ENCODE data around the gene GUK1.

The GUK1 gene

GRCh38 chr1:228148196-228148861 lies 8.2 kb downstream of the GUK1 start:
- no peaks in the 10 kb centered on the region for H3K9me3 ChIP-seq (ENCODE audit: insufficient read depth, low read depth, low read length)
- no peaks in the 10 kb centered on the region for H3K9me2 ChIP-seq (replicated peaks; ENCODE audit: low read depth, low read length)
- no peaks in the 10 kb centered on the region for H3F3A ChIP-seq (ENCODE audit: low read depth)
- H4K20me1 ChIP-seq (ENCODE audit: insufficient read depth, low read length, poor library complexity, severe bottlenecking): peaks cover 38% of the 10 kb centered on the region
- peaks cover 15% of the 10 kb centered on the region for H3K4me1 ChIP-seq (ENCODE audit: insufficient read depth, low read length, poor library complexity, severe bottlenecking)
- peaks cover 15% of the 10 kb centered on the region; the same call in 1 of the 2 replicates for H3K36me3 ChIP-seq (ENCODE audit: insufficient read depth, low read length)
- H3K4me3 ChIP-seq (ENCODE audit: low read length, poor library complexity, severe bottlenecking): no peak overlapping the region
- peaks cover 41% of the 10 kb centered on the region for H3K79me2 ChIP-seq (ENCODE audit: insufficient read depth, low read length)
- H3K9ac ChIP-seq (ENCODE audit: low read depth, low read length, poor library complexity, severe bottlenecking): no peak overlapping the region
- H3K27me3 ChIP-seq (ENCODE audit: insufficient read depth, low read length, poor library complexity, severe bottlenecking): no peaks in the 10 kb centered on the region
- no peak overlapping the region for H2AFZ ChIP-seq (ENCODE audit: low read length)
- TF ChIP-seq, protein P1, sequence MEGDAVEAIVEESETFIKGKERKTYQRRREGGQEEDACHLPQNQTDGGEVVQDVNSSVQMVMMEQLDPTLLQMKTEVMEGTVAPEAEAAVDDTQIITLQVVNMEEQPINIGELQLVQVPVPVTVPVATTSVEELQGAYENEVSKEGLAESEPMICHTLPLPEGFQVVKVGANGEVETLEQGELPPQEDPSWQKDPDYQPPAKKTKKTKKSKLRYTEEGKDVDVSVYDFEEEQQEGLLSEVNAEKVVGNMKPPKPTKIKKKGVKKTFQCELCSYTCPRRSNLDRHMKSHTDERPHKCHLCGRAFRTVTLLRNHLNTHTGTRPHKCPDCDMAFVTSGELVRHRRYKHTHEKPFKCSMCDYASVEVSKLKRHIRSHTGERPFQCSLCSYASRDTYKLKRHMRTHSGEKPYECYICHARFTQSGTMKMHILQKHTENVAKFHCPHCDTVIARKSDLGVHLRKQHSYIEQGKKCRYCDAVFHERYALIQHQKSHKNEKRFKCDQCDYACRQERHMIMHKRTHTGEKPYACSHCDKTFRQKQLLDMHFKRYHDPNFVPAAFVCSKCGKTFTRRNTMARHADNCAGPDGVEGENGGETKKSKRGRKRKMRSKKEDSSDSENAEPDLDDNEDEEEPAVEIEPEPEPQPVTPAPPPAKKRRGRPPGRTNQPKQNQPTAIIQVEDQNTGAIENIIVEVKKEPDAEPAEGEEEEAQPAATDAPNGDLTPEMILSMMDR (conservative IDR thresholded peaks at IDR 0.05; ENCODE audit: low read length): no peak
- no peak for TF ChIP-seq EZH2phosphoT487 (IDR thresholded peaks at IDR 0.05; ENCODE audit: borderline replicate concordance)
- no peak overlapping the region for H3K4me2 ChIP-seq (ENCODE audit: low read depth, low read length, poor library complexity, severe bottlenecking)

GRCh38 chr1:228148935-228149405 lies 8.9 kb downstream of the GUK1 start:
- H3K27me3 ChIP-seq (ENCODE audit: insufficient read depth, low read length, poor library complexity, severe bottlenecking): no peaks in the 10 kb centered on the region
- peaks cover 8% of the 10 kb centered on the region for H3K4me1 ChIP-seq (ENCODE audit: insufficient read depth, low read length, poor library complexity, severe bottlenecking)
- H3K9ac ChIP-seq (ENCODE audit: low read depth, low read length, poor library complexity, severe bottlenecking): no peak overlapping the region
- H3K4me2 ChIP-seq (ENCODE audit: low read depth, low read length, poor library complexity, severe bottlenecking): no peak overlapping the region
- no peak overlapping the region for H2AFZ ChIP-seq (ENCODE audit: low read length)
- peaks cover 34% of the 10 kb centered on the region for H3K79me2 ChIP-seq (ENCODE audit: insufficient read depth, low read length)
- H3K9me3 ChIP-seq (ENCODE audit: insufficient read depth, low read depth, low read length): no peaks in the 10 kb centered on the region
- H4K20me1 ChIP-seq (ENCODE audit: insufficient read depth, low read length, poor library complexity, severe bottlenecking): peaks cover 32% of the 10 kb centered on the region
- H3F3A ChIP-seq (ENCODE audit: low read depth): no peaks in the 10 kb centered on the region
- TF ChIP-seq, protein P1 (conservative IDR thresholded peaks at IDR 0.05; ENCODE audit: low read length): no peak
- no peak for TF ChIP-seq EZH2phosphoT487 (IDR thresholded peaks at IDR 0.05; ENCODE audit: borderline replicate concordance)
- peaks cover 15% of the 10 kb centered on the region; the same call in 1 of the 2 replicates for H3K36me3 ChIP-seq (ENCODE audit: insufficient read depth, low read length)
- H3K9me2 ChIP-seq (replicated peaks; ENCODE audit: low read depth, low read length): no peaks in the 10 kb centered on the region
- no peak overlapping the region for H3K4me3 ChIP-seq (ENCODE audit: low read length, poor library complexity, severe bottlenecking)

- no peaks in the 10 kb centered on the region for H3K9me2 ChIP-seq (replicated peaks; ENCODE audit: low read depth, low read length)
- no peak within 1 kb of the TSS for H3K4me2 ChIP-seq (ENCODE audit: low read depth, low read length, poor library complexity, severe bottlenecking)
- no peak within 1 kb of the TSS for H2AFZ ChIP-seq (ENCODE audit: low read length)
- peaks cover 28% of the 10 kb centered on the region for H3K79me2 ChIP-seq (ENCODE audit: insufficient read depth, low read length)
- TF ChIP-seq, protein P1 (conservative IDR thresholded peaks at IDR 0.05; ENCODE audit: low read length): no peak
- no peak for TF ChIP-seq EZH2phosphoT487 (IDR thresholded peaks at IDR 0.05; ENCODE audit: borderline replicate concordance)
- H3F3A ChIP-seq (ENCODE audit: low read depth): no peaks in the 10 kb centered on the region
- peaks cover 3% of the 10 kb centered on the region for H3K4me1 ChIP-seq (ENCODE audit: insufficient read depth, low read length, poor library complexity, severe bottlenecking)
- no peaks in the 10 kb centered on the region for H3K9me3 ChIP-seq (ENCODE audit: insufficient read depth, low read depth, low read length)
- H3K9ac ChIP-seq (ENCODE audit: low read depth, low read length, poor library complexity, severe bottlenecking): no peak within 1 kb of the TSS
- H3K4me3 ChIP-seq (ENCODE audit: low read length, poor library complexity, severe bottlenecking): no peak within 1 kb of the TSS
- peaks cover 27% of the 10 kb centered on the region for H4K20me1 ChIP-seq (ENCODE audit: insufficient read depth, low read length, poor library complexity, severe bottlenecking)
- H3K36me3 ChIP-seq (ENCODE audit: insufficient read depth, low read length): peaks cover 15% of the 10 kb centered on the region; the same call in 1 of the 2 replicates
- H3K27me3 ChIP-seq (ENCODE audit: insufficient read depth, low read length, poor library complexity, severe bottlenecking): no peaks in the 10 kb centered on the region
Measured at GRCh38 chr1:228149406-228150119, 9.5 kb downstream of the GUK1 start, which contains the start of gene GJC2. GJC2 (plus strand) TSS chr1:228149930; CDS start chr1:228157759, 7,829 bp downstream.

Data from Loucy (cell line).